Colonic mucosa (tissue), 4 donors: ENCODE measurements around the gene CSNK1G1. TPM values are rescaled to one million over a fixed set of nuclear protein-coding genes. Genes with fewer than 3 reads are reported as not detected.

Experiments
- DNase-seq: peaks from one replicate; pipeline ENCODE4 v3.0.0-alpha.2; 2020
- H3K27ac ChIP-seq: fragments of 200-600 bp; one replicate; pipeline ENCODE4 v1.8.0; 2021
- H3K27me3 ChIP-seq: fragments of 200-600 bp; one replicate; pipeline ENCODE4 v1.8.0; 2021
- H3K36me3 ChIP-seq: fragments of 200-600 bp; one replicate; pipeline ENCODE4 v1.8.0; 2021
- H3K4me1 ChIP-seq: fragments of 200-600 bp; one replicate; pipeline ENCODE4 v1.8.0; 2021; ENCODE audit warnings: mild to moderate bottlenecking
- H3K4me3 ChIP-seq: fragments of 200-600 bp; one replicate; pipeline ENCODE4 v1.8.0; 2021
- H3K9ac ChIP-seq, 2 donors: one replicate each; pipeline ENCODE4 v1.7.0; 2013; ENCODE audit warnings: control low read depth in 2 of 2, low read depth in 2 of 2, low read length in 2 of 2
- H3K9me3 ChIP-seq: fragments of 200-600 bp; one replicate; pipeline ENCODE4 v1.8.0; 2021
- intact Hi-C: fragments of 100-400 bp; cut with DNase I; formaldehyde crosslinking; loops from one replicate; pipeline ENCODE4 v1.14.1; 2022
- total RNA-seq, 2 donors: library from RNA; stranded (reverse); fragmentation: NEBNext Ultra II Directional in 1 of 2; extraction: Animal tissue kit (Norgen Biotek cat#: 25700) in 1 of 2; gene quantifications; one replicate each; pipeline ENCODE4 v1.2.1, GENCODE V29; 2021
- TF ChIP-seq, protein P1 (sequence below): fragments of 200-600 bp; IDR thresholded peaks from one replicate; pipeline ENCODE4 v1.8.0; 2022; ENCODE audit warnings: antibody characterized with exemption, mild to moderate bottlenecking
- donor health status: healthy.
- donor health status: DM: no; HTN: no; CAD: no.
- donor health status: DM: no; HTN: no; CAD: no.

Gene CSNK1G1
- total RNA-seq, 2 donors from 2014 or later, result 17.0 to 18.5 TPM

DNA sequence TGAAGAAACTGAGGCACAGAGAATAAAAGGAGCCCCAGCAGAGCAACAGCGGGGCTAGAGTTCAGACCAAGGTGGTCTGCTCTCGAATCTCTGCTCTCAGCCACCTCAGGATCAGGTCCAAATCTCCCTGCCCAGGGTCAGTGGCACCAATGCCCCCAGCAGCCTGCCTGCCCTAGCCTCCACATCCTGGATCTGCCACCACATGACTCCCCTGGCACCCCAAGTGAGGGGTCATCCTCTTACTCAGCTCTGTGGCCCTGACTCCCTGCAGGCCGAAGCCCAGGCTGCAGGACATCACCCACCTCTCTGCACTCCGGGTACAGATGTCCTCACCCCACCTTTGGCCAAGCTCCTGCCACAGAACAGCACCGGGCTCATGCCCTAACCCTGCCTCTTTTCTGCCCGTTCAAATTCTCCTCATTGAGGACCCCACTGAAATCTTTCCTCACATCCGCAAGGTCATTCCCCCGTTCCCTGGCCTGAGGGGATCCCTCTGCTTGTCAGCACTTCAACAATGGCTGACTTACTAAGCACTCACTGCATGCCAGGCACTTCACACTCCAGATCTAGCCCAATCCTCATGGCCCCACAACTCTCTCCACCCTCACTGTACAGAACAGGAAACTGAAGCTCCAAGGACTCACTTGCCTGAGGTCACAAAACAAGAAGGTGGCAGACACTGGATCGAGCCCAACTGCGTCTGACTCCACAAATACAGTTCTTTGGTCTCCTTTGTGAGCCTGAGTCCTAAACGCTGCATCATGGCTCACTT, 197.4 kb downstream of the CSNK1G1 start:
- H3K27me3 ChIP-seq, result no peaks in the 10 kb centered on the region
- no peak overlapping the region for H3K4me3 ChIP-seq
- intact Hi-C loops, result no loop called here
- no peaks in the 10 kb centered on the region for H3K9me3 ChIP-seq
- TF ChIP-seq, protein P1, sequence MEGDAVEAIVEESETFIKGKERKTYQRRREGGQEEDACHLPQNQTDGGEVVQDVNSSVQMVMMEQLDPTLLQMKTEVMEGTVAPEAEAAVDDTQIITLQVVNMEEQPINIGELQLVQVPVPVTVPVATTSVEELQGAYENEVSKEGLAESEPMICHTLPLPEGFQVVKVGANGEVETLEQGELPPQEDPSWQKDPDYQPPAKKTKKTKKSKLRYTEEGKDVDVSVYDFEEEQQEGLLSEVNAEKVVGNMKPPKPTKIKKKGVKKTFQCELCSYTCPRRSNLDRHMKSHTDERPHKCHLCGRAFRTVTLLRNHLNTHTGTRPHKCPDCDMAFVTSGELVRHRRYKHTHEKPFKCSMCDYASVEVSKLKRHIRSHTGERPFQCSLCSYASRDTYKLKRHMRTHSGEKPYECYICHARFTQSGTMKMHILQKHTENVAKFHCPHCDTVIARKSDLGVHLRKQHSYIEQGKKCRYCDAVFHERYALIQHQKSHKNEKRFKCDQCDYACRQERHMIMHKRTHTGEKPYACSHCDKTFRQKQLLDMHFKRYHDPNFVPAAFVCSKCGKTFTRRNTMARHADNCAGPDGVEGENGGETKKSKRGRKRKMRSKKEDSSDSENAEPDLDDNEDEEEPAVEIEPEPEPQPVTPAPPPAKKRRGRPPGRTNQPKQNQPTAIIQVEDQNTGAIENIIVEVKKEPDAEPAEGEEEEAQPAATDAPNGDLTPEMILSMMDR, result no peak
- DNase-seq, result no peak
- no peak overlapping the region for H3K9ac ChIP-seq
- H3K27ac ChIP-seq, result no peak overlapping the region
- H3K36me3 ChIP-seq, result peaks cover 35% of the 10 kb centered on the region
- peaks cover 7% of the 10 kb centered on the region for H3K4me1 ChIP-seq

DNA sequence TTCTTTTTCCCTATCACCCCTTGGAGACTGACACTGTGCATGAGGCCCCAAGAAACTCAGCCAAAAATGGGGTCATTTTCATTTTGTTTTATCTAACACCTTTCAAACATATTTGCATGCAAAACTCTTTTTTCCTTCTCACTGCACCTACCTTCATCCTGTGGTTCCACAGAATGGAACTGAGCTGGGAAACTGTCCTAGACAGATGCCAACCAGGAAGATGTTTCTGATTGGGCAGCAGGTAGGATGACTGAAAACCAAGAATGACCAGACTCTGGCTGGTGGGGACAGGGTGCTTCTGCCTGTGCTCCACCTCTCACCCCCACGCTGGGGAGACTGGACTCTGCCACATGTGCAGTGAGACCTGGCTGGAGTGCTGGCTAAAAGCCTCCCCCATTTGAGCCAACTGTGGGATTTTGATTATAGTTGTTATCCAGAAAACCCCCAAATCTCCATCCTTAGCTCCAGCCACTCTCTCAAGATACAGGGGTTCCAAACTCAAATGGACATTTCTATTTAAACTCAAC, 198.3 kb downstream of the CSNK1G1 start:
- Histone ChIP-seq H3K4me3 (no peak overlapping the region), H3K27me3 (peaks cover 2% of the 10 kb centered on the region), H3K9me3 (no peaks in the 10 kb centered on the region), H3K36me3 (peaks cover 35% of the 10 kb centered on the region), H3K27ac (no peak overlapping the region), H3K9ac (no peak overlapping the region), H3K4me1 (peaks cover 7% of the 10 kb centered on the region)
- TF ChIP-seq, protein P1, result no peak
- intact Hi-C loops, result no loop called here
- no peak for DNase-seq

DNA sequence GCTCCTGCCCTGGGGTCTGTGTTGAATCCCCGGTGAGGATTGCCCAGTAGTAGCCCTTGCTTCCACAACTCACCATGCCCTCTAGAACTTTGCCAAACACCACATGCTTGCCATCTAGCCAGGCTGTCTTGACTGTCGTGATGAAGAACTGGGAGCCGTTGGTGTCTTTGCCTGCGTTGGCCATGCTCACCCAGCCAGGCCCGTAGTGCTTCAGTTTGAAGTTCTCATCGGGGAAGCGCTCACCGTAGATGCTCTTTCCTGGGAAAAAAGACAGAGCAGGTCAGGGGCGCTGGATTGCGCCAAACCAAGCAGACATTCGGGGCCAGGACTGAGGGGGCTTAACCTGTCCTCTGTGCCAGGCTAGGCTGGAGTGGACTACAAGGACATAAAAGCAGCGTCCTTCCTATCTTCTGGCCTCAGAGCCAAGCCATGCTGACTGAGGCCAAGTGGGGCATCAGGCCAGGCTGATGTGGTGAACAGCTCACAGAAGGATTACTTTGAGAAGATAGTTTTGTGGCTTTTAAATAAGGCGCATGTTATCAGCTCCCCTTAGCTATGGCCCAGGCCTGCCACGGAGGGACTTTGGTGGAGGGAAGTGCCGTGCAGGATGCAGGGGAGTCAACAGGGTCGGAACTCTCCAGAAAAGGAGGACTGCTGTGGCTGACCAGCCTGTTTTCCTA, 199.2 kb downstream of the CSNK1G1 start:
- Histone ChIP-seq H3K4me3 (no peak overlapping the region), H3K4me1 (peaks cover 13% of the 10 kb centered on the region), H3K9ac (no peak overlapping the region), H3K27me3 (peaks cover 10% of the 10 kb centered on the region), H3K36me3 (peaks cover 35% of the 10 kb centered on the region), H3K9me3 (no peaks in the 10 kb centered on the region), H3K27ac (no peak overlapping the region)
- intact Hi-C loops, result no loop called here
- TF ChIP-seq, protein P1, result no peak
- no peak for DNase-seq

DNA sequence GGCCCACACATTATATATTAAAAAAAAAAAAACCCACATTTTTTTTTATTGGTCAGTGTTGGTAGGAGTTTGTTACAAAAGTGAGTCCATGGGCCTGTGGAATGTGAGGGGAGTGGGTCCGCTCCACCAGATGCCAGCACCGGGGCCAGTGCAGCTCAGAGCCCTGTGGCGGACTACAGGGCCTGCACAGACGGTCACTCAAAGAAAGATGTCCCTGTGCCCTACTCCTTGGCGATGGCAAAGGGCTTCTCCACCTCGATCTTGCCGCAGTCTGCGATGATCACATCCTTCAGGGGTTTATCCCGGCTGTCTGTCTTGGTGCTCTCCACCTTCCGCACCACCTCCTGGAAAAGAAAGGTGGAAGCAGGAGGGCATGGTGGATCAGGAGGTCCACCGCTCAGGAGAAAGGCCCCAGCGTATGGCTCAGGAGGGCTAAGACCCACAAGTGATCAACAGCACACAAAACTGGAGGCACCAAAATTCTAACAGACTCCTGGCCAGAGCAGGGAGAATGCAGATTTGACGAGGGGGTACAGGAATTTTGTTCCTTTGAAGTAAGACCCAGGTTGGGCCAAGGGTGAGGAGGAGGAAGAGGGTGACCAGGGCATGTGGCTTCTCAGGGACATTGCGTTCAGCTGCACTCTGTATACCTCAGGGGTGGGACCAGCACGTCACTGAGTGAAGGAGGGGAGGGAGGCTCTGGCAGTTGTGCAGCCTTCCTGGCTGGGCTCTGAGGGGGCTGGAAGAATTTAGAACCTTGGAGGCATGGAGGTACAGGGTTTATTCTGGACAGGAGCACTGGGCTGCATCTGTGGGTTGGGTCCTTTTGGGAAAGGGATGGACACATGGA, 199.9 kb downstream of the CSNK1G1 start:
- TF ChIP-seq, protein P1, result no peak
- H3K4me1 ChIP-seq, result peaks cover 17% of the 10 kb centered on the region
- H3K9me3 ChIP-seq, result no peaks in the 10 kb centered on the region
- no peak overlapping the region for H3K27ac ChIP-seq
- H3K36me3 ChIP-seq, result peaks cover 35% of the 10 kb centered on the region
- no peak overlapping the region for H3K9ac ChIP-seq
- intact Hi-C loops, result no loop called here
- H3K27me3 ChIP-seq, result peaks cover 14% of the 10 kb centered on the region
- no peak overlapping the region for H3K4me3 ChIP-seq
- no peak for DNase-seq
